Neural cell (in vitro differentiated cells): ENCODE data around the gene PTPRF.

Experiments used
- RAD21 ChIP-seq: fragments of 450-650 bp; conservative IDR thresholded peaks from 2 replicates; pipeline ENCODE4 v1.6.1; 2014; ENCODE audit warnings: antibody characterized with exemption, mild to moderate bottlenecking, moderate library complexity
- TF ChIP-seq, protein P1 (sequence below): fragments of 450-650 bp; IDR thresholded peaks from 2 replicates; pipeline ENCODE4 v1.5.1; 2014; ENCODE audit warnings: antibody characterized with exemption, mild to moderate bottlenecking, moderate library complexity; ENCODE audit not compliant: poor library complexity, severe bottlenecking

DNA sequence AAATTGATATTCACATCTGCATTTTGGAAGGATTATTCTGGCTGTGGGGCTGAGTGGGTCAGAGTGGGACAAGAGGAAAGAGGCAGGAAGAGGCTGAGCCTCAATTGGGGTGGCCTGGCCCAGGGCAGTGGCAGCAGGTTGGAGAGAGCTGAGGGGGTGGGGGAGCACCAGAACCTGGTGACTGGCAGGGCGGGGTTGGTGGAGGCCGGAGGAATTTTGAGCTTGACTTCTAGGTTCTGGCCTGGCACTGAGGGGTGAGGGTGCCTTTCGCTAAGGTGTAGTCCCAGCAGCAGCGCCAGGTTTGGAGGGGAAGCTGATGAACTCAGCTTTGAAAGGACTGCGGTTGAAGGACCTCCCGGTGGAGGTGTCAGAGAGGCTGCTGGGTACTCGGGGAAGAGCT is 85.7 kb downstream of the PTPRF start:
- TF ChIP-seq RAD21: no peak
- TF ChIP-seq, protein P1, sequence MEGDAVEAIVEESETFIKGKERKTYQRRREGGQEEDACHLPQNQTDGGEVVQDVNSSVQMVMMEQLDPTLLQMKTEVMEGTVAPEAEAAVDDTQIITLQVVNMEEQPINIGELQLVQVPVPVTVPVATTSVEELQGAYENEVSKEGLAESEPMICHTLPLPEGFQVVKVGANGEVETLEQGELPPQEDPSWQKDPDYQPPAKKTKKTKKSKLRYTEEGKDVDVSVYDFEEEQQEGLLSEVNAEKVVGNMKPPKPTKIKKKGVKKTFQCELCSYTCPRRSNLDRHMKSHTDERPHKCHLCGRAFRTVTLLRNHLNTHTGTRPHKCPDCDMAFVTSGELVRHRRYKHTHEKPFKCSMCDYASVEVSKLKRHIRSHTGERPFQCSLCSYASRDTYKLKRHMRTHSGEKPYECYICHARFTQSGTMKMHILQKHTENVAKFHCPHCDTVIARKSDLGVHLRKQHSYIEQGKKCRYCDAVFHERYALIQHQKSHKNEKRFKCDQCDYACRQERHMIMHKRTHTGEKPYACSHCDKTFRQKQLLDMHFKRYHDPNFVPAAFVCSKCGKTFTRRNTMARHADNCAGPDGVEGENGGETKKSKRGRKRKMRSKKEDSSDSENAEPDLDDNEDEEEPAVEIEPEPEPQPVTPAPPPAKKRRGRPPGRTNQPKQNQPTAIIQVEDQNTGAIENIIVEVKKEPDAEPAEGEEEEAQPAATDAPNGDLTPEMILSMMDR: no peak
